Tibial nerve (tissue), 4 donors: ENCODE data around the gene BBS1. TPM values are rescaled to one million over a fixed set of nuclear protein-coding genes. Genes with fewer than 3 reads are reported as not detected.
"Not testable (repeated sequence)": the region's sequence is repeated elsewhere in the genome, so short reads cannot be mapped to it uniquely, and the experiment has no call there.

Experiments
- DNase-seq, 2 donors: peaks; one replicate each; pipeline ENCODE4 v3.0.0-alpha.2; 2019; ENCODE audit warnings: low spot score in 2 of 2
- H3K27ac ChIP-seq, 4 donors: fragments of 200-600 bp; sonication (generic) in 3 of 4; one replicate each; pipeline ENCODE4 v1.5.1; 2017 to 2019; ENCODE audit warnings: mild to moderate bottlenecking in 1 of 4
- H3K27me3 ChIP-seq, 2 donors: fragments of 200-600 bp; sonication (generic) in 1 of 2; one replicate each; pipeline versions ENCODE4 v1.5.1 to v1.6.0; 2017 to 2019
- H3K36me3 ChIP-seq, 3 donors: fragments of 200-600 bp; sonication (generic); one replicate each; pipeline ENCODE4 v1.5.1; 2018 to 2019
- H3K4me1 ChIP-seq, 4 donors: fragments of 200-600 bp; sonication (generic) in 3 of 4; one replicate each; pipeline ENCODE4 v1.5.1; 2017 to 2019
- H3K4me3 ChIP-seq, 4 donors: fragments of 200-600 bp; sonication (generic) in 3 of 4; one replicate each; pipeline ENCODE4 v1.5.1; 2017 to 2019; ENCODE audit warnings: mild to moderate bottlenecking in 1 of 4, moderate library complexity in 1 of 4
- H3K9me3 ChIP-seq, 4 donors: fragments of 200-600 bp; sonication (generic) in 3 of 4; one replicate each; pipeline ENCODE4 v1.5.1; 2017 to 2019
- EP300 ChIP-seq, 2 donors: sonication (generic); formaldehyde crosslinking; IDR thresholded peaks; one replicate each; pipeline ENCODE4 v1.6.1; 2017; ENCODE audit warnings: antibody characterized with exemption in 2 of 2, mild to moderate bottlenecking in 1 of 2
- POLR2A ChIP-seq, 2 donors: fragments of 450-650 bp; IDR thresholded peaks; one replicate each; pipeline ENCODE4 v1.6.1; 2017; ENCODE audit warnings: antibody characterized with exemption in 2 of 2, mild to moderate bottlenecking in 2 of 2, moderate library complexity in 2 of 2
- WGBS, 2 donors: methylation state at CpG; one replicate each; pipeline ENCODE4 v1.1.5; 2018; 5-methylcytosine and 5-hydroxymethylcytosine counted together
- total RNA-seq, 4 donors: library from RNA; depleted of rRNA; stranded (reverse); fragments of >200 nt; gene quantifications; one replicate each; pipeline ENCODE4 v1.1.0, GENCODE V29; 2016
- TF ChIP-seq, protein P1 (sequence below), 5 experiments: fragments of 200-600 bp in 3 of 5; fragments of 450-650 bp in 2 of 5; sonication (generic) in 3 of 5; IDR thresholded peaks; one replicate each; pipeline ENCODE4 v1.5.1; 2016 to 2019; ENCODE audit warnings: antibody characterized with exemption in 5 of 5, mild to moderate bottlenecking in 3 of 5, moderate library complexity in 2 of 5

BBS1 gene
- total RNA-seq, 4 donors from 2014 or later, result 66.1 to 161 (median 104) TPM

DNA sequence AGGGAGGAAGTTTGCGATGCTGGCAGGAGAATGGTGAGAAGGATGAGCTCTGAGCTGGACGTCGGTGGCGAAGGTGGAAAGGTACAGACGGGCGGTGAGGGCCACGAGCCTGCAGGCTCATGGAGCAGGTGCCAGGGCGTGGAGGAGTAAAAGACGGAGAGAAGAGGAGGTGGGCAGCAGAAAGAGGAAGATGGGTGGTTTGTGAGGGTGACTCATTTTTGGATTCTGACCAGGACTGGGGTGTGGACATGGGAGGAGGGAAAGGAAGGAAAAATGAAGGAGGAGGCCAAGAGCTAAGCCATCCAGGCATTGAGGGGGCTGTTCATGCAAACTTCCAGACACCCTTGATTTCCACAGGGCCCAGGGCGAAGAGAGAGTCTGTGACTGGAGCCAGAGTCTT, 31.9 kb downstream of the BBS1 start:
- WGBS, 2 donors, result 85 to 86% methylated on average over 10 of the region's 10 CpGs
- H3K27me3 ChIP-seq, result no peaks in the 10 kb centered on the region
- H3K36me3 ChIP-seq, result peaks cover 0 to 58% (median 0%) of the 10 kb centered on the region in 3 donors
- H3K9me3 ChIP-seq, result no peaks in the 10 kb centered on the region
- no peak overlapping the region for H3K4me3 ChIP-seq
- no peak for DNase-seq
- TF ChIP-seq POLR2A (IDR thresholded peaks at IDR 0.05), result no peak
- TF ChIP-seq EP300 (IDR thresholded peaks at IDR 0.05), result no peak
- TF ChIP-seq, protein P1, sequence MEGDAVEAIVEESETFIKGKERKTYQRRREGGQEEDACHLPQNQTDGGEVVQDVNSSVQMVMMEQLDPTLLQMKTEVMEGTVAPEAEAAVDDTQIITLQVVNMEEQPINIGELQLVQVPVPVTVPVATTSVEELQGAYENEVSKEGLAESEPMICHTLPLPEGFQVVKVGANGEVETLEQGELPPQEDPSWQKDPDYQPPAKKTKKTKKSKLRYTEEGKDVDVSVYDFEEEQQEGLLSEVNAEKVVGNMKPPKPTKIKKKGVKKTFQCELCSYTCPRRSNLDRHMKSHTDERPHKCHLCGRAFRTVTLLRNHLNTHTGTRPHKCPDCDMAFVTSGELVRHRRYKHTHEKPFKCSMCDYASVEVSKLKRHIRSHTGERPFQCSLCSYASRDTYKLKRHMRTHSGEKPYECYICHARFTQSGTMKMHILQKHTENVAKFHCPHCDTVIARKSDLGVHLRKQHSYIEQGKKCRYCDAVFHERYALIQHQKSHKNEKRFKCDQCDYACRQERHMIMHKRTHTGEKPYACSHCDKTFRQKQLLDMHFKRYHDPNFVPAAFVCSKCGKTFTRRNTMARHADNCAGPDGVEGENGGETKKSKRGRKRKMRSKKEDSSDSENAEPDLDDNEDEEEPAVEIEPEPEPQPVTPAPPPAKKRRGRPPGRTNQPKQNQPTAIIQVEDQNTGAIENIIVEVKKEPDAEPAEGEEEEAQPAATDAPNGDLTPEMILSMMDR (IDR thresholded peaks at IDR 0.05), result no peak
- H3K27ac ChIP-seq, result no peak overlapping the region
- H3K4me1 ChIP-seq, result peaks cover 4 to 47% (median 24%) of the 10 kb centered on the region in 4 donors

DNA sequence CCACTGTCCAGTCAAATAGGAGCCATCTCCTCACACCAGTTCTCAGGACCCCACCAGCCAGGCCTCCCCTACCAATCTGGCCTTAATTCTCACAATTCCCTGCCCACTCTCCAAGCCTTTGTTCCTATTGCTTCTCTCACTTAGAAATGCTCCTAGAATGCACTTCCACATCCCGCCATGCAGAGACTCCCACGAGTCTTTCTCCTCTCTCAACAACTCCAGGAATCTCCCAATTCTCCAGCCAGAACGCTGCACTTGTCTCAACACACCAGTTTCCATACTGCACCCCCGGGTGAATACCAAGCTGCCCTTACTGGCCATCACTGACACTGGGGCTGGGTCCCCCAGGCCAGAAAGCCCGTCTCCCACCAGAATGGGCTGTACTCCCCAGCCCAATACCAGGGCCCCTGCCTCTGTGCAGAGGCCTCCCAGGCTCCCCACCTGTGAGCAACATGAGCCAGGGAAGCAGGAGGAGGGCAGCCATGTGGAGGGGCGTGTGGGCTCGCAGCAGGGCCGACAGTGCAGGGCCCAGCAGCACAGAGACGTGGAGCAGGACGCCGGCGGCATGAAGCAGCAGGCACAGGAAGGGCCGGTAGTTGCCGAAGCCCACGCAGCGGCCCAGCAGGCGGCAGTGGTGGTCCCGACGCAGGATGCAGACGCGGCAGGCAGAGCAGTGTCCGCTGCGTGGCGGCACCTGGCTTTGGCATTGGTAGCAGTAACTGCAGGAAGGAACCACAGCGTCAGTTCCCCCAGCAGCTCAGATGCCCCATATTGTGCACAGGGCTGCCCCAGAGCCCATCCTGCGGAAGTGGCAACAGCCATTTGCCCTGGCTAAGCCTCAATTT, 33.0 kb downstream of the BBS1 start:
- peaks cover 4 to 56% (median 24%) of the 10 kb centered on the region in 4 donors for H3K4me1 ChIP-seq

DNA sequence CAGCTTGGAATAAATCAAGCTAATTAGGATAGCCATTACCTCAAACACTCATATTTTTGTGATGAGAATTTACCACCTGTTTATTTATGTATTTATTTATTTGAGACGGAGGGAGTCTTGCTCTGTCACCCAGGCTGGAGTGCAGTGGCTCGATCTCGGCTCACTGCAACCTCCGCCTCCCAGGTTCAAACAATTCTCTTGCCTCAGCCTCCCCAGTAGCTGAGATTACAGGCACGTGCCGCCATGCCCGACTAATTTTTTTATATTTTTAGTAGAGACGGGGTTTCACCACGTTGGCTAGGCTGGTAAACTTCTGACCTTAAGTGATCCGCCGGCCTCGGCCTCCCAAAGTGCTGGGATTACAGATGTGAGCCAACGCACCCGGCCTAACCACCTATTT, 34.5 kb downstream of the BBS1 start:
- H3K27ac ChIP-seq, H3K27me3 ChIP-seq, DNase-seq, H3K9me3 ChIP-seq: not testable (repeated sequence)
- peaks cover 0 to 34% (median 0%) of the 10 kb centered on the region in 3 donors for H3K36me3 ChIP-seq
- H3K4me3 ChIP-seq, result peak overlapping the region in 3 of 4 donors; percentile 65 to 98 (median 70)
- WGBS, 2 donors, result 67 to 71% methylated on average over 14 of the region's 14 CpGs
- H3K4me1 ChIP-seq, result peaks cover 4 to 56% (median 24%) of the 10 kb centered on the region in 4 donors

More for the DNA sequence above, 33.0 kb downstream of the BBS1 start:
- Histone ChIP-seq H3K27me3 (no peaks in the 10 kb centered on the region), H3K36me3 (peaks cover 0 to 49% (median 0%) of the 10 kb centered on the region in 3 donors), H3K9me3 (no peaks in the 10 kb centered on the region), H3K27ac (peak overlapping the region in 2 of 4 donors; percentile 35 to 52), H3K4me3 (no peak overlapping the region)
- 33 to 37% methylated on average over 11 to 23 of the region's 26 CpGs for WGBS, 2 donors
- no peak for DNase-seq
- no peak for TF ChIP-seq EP300 (IDR thresholded peaks at IDR 0.05)
- TF ChIP-seq, protein P1 (IDR thresholded peaks at IDR 0.05), result peak in 3 of 5 experiments; percentile 14 to 38 (median 26)

DNA sequence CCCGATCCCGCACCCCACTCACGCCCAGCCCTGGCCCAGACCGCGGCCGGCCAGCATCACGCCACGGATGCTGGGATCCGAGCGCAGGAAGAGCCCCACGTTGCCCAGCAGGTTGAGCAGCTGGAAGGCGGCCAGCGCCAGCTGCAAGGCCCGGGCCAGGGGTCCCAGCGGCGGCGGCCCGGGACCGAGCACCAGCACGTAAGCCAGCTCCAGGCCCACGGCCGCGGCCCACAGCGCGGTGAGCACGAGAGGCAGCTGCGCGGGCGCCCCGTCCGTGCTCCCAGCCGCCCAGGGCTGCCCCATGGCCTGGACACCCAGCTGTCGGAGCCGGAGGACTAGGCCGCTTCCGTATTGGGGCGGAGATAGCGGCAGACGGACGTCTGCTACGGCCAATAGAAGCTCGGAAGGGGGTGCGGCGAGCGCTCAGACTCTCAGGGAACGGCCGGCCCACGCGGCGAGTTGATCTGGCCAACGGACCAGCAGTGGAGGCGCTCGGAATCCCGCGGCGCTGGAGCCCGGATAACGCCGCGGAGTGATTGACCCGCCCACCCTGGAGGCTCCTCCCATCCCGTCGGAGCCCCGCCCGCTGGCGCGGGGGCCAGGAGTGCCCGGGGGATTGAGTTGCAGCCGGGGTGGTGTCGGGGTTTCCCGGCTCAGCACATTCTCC, 35.4 kb downstream of the BBS1 start, which contains the start of gene ZDHHC24:
TSS of gene ZDHHC24 (minus strand) at position 348 of the 667 bp plus-strand sequence. CDS start at position 303, 45 bp downstream.
- 0% methylated on average over 33 to 61 of the region's 71 CpGs for WGBS, 2 donors
- peaks cover 4 to 56% (median 24%) of the 10 kb centered on the region in 4 donors for H3K4me1 ChIP-seq
- H3K27ac ChIP-seq, result peak within 1 kb of the TSS; percentile 27 to 81 (median 72)
- peaks cover 0 to 28% (median 0%) of the 10 kb centered on the region in 3 donors for H3K36me3 ChIP-seq
- TF ChIP-seq POLR2A (IDR thresholded peaks at IDR 0.05) (peak in 1 of 2 donors; percentile 35), EP300 (IDR thresholded peaks at IDR 0.05) (peak; percentile 72 to 78)
- TF ChIP-seq, protein P1 (IDR thresholded peaks at IDR 0.05), result peak in 1 of 5 experiments; percentile 20
- H3K27me3 ChIP-seq, result no peaks in the 10 kb centered on the region
- no peaks in the 10 kb centered on the region for H3K9me3 ChIP-seq
- peak; percentile 94 to 95 for DNase-seq
- H3K4me3 ChIP-seq, result peak within 1 kb of the TSS; percentile 65 to 98 (median 72)

DNA sequence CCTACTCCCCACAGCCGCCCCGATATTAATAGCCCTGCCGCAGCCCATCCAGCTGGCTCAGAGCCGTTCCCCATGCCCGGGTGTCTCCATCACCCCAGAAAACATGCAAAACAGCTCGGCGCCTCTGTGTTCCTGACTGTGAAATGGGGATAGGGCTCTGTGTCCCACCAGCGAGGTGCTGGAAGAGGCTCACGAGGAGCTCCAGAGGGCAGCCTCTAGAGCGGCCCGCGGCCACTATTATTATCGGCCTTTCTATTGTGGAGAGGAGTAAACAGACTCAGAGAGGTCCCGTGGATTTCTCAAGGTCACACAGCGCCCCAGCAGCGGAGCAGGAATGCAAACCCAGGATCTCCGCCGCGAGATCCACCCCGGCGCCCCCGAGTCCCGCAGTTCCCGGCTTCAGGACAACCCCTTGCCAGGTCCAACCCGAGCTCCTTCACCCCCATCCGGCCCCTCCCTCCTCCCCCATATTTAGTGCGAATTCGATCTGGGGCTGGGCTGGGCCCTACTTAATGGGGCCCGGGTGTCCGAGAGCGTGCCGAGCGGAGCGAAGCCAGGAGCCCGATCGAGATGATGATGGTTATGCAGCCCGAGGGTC, 36.0 kb downstream of the BBS1 start, which contains the start of gene ACTN3:
TSS of gene ACTN3 (plus strand) at position 536 of the 598 bp plus-strand sequence. CDS start at position 571, 35 bp downstream.
- WGBS, 2 donors, result 2 to 6% methylated on average over 32 of the region's 37 CpGs

More for the DNA sequence above, 36.0 kb downstream of the BBS1 start, which contains the start of gene ACTN3:
- Histone ChIP-seq H3K27ac (peak within 1 kb of the TSS; percentile 27 to 81 (median 72)), H3K36me3 (peaks cover 0 to 22% (median 0%) of the 10 kb centered on the region in 3 donors), H3K4me1 (peaks cover 4 to 56% (median 24%) of the 10 kb centered on the region in 4 donors), H3K27me3 (no peaks in the 10 kb centered on the region), H3K9me3 (no peaks in the 10 kb centered on the region), H3K4me3 (peak within 1 kb of the TSS; percentile 65 to 98 (median 72))
- DNase-seq, result peak; percentile 29 to 41
- TF ChIP-seq EP300 (IDR thresholded peaks at IDR 0.05) (no peak), POLR2A (IDR thresholded peaks at IDR 0.05) (no peak)
- TF ChIP-seq, protein P1 (IDR thresholded peaks at IDR 0.05), result no peak
